IgD-negative memory B cell (primary cell): Measurements from ENCODE around the gene MB21D2. TPM values are rescaled to one million over a fixed set of nuclear protein-coding genes. Genes with fewer than 3 reads are reported as not detected.

Experiments
- H3K27ac Mint-ChIP-seq, 3 donors: one replicate each; pipeline ENCODE4 v1.8.0; 2020 to 2022; ENCODE audit warnings: mild to moderate bottlenecking in 3 of 3, mixed read lengths in 3 of 3, moderate library complexity in 1 of 3
- H3K27me3 Mint-ChIP-seq: one replicate; pipeline ENCODE4 v1.8.0; 2021; ENCODE audit warnings: mixed read lengths
- H3K36me3 Mint-ChIP-seq: one replicate; pipeline ENCODE4 v1.8.0; 2020; ENCODE audit warnings: mild to moderate bottlenecking, mixed read lengths
- H3K4me1 Mint-ChIP-seq, 3 donors: one replicate each; pipeline ENCODE4 v1.8.0; 2020 to 2022; ENCODE audit warnings: mixed read lengths in 3 of 3, mild to moderate bottlenecking in 1 of 3
- H3K4me3 Mint-ChIP-seq, 4 donors: one replicate each; pipeline ENCODE4 v1.8.0; 2020 to 2022; ENCODE audit warnings: mild to moderate bottlenecking in 4 of 4, mixed read lengths in 4 of 4, moderate library complexity in 3 of 4
- H3K9me3 Mint-ChIP-seq, 3 donors: one replicate each; pipeline ENCODE4 v1.8.0; 2020 to 2021; ENCODE audit warnings: mixed read lengths in 3 of 3, mild to moderate bottlenecking in 1 of 3
- polyA plus RNA-seq: library from polyadenylated mRNA; unstranded; fragments of 300-500 nt; fragmentation: Illumina TruSeq; gene quantifications from one replicate; pipeline ENCODE4 v1.2.3, GENCODE V29; 2021

Gene MB21D2
- polyA plus RNA-seq, 1 donor from 2014 or later = not detected

- H3K9me3 Mint-ChIP-seq = no peaks in the 10 kb centered on the region
- H3K4me1 Mint-ChIP-seq = peaks cover 0 to 5% (median 2%) of the 10 kb centered on the region in 3 donors
- no peak overlapping the region for H3K4me3 Mint-ChIP-seq
- H3K36me3 Mint-ChIP-seq = no peaks in the 10 kb centered on the region
- no peak overlapping the region for H3K27ac Mint-ChIP-seq
- no peaks in the 10 kb centered on the region for H3K27me3 Mint-ChIP-seq
Measured at GRCh38 chr3:192930577-192930976, 12.9 kb upstream of the MB21D2 start.

GRCh38 chr3:192929755-192930547, 12.3 kb upstream of the MB21D2 start:
- Mint-ChIP-seq H3K4me3 (no peak overlapping the region), H3K4me1 (peaks cover 0 to 5% (median 2%) of the 10 kb centered on the region in 3 donors), H3K27ac (no peak overlapping the region), H3K27me3 (no peaks in the 10 kb centered on the region), H3K9me3 (no peaks in the 10 kb centered on the region), H3K36me3 (no peaks in the 10 kb centered on the region)

- H3K36me3 Mint-ChIP-seq = no peaks in the 10 kb centered on the region
- no peaks in the 10 kb centered on the region for H3K9me3 Mint-ChIP-seq
- H3K27me3 Mint-ChIP-seq = no peaks in the 10 kb centered on the region
- H3K27ac Mint-ChIP-seq = no peak overlapping the region
- H3K4me1 Mint-ChIP-seq = peaks cover 0 to 5% (median 2%) of the 10 kb centered on the region in 3 donors
- no peak overlapping the region for H3K4me3 Mint-ChIP-seq
Measured at GRCh38 chr3:192929146-192929545, 11.5 kb upstream of the MB21D2 start.

GRCh38 chr3:192928720-192929119, 11.1 kb upstream of the MB21D2 start:
- no peaks in the 10 kb centered on the region for H3K9me3 Mint-ChIP-seq
- no peak overlapping the region for H3K27ac Mint-ChIP-seq
- no peaks in the 10 kb centered on the region for H3K27me3 Mint-ChIP-seq
- peaks cover 0 to 5% (median 2%) of the 10 kb centered on the region in 3 donors for H3K4me1 Mint-ChIP-seq
- H3K36me3 Mint-ChIP-seq = no peaks in the 10 kb centered on the region
- no peak overlapping the region for H3K4me3 Mint-ChIP-seq

GRCh38 chr3:192928016-192928415, 10.4 kb upstream of the MB21D2 start:
- Mint-ChIP-seq H3K4me3 (no peak overlapping the region), H3K27ac (no peak overlapping the region), H3K36me3 (no peaks in the 10 kb centered on the region), H3K9me3 (no peaks in the 10 kb centered on the region), H3K4me1 (peaks cover 0 to 5% (median 2%) of the 10 kb centered on the region in 3 donors), H3K27me3 (no peaks in the 10 kb centered on the region)

- H3K27me3 Mint-ChIP-seq = no peaks in the 10 kb centered on the region
- no peaks in the 10 kb centered on the region for H3K9me3 Mint-ChIP-seq
- peaks cover 0 to 5% (median 2%) of the 10 kb centered on the region in 3 donors for H3K4me1 Mint-ChIP-seq
- no peak overlapping the region for H3K27ac Mint-ChIP-seq
- no peak overlapping the region for H3K4me3 Mint-ChIP-seq
- H3K36me3 Mint-ChIP-seq = no peaks in the 10 kb centered on the region
Measured at GRCh38 chr3:192927016-192927415, 9.4 kb upstream of the MB21D2 start.

GRCh38 chr3:192923731-192924130, 6.1 kb upstream of the MB21D2 start:
- Mint-ChIP-seq H3K9me3 (no peaks in the 10 kb centered on the region), H3K4me3 (no peak overlapping the region), H3K27ac (no peak overlapping the region), H3K27me3 (peaks cover 26% of the 10 kb centered on the region), H3K4me1 (peaks cover 0 to 3% (median 1%) of the 10 kb centered on the region in 3 donors), H3K36me3 (no peaks in the 10 kb centered on the region)

- Mint-ChIP-seq H3K27ac (no peak overlapping the region), H3K36me3 (peaks cover 2% of the 10 kb centered on the region), H3K27me3 (peaks cover 43% of the 10 kb centered on the region), H3K4me1 (peaks cover 6 to 10% (median 6%) of the 10 kb centered on the region in 3 donors), H3K4me3 (no peak overlapping the region), H3K9me3 (no peaks in the 10 kb centered on the region)
Measured at GRCh38 chr3:192921793-192922192, 4.1 kb upstream of the MB21D2 start.

- Mint-ChIP-seq H3K4me1 (peaks cover 6 to 21% (median 8%) of the 10 kb centered on the region in 3 donors), H3K36me3 (peaks cover 2% of the 10 kb centered on the region), H3K27ac (peak overlapping the region in 1 of 3 donors; percentile 63), H3K4me3 (peak overlapping the region in 1 of 4 donors; percentile 23), H3K27me3 (peaks cover 53% of the 10 kb centered on the region), H3K9me3 (no peaks in the 10 kb centered on the region)
Measured at GRCh38 chr3:192920411-192920810, 2.8 kb upstream of the MB21D2 start.

- H3K27ac Mint-ChIP-seq = peak overlapping the region in 1 of 3 donors; percentile 63
- H3K4me3 Mint-ChIP-seq = peak overlapping the region in 1 of 4 donors; percentile 23
- peaks cover 53% of the 10 kb centered on the region for H3K27me3 Mint-ChIP-seq
- peaks cover 2% of the 10 kb centered on the region for H3K36me3 Mint-ChIP-seq
- peaks cover 6 to 24% (median 8%) of the 10 kb centered on the region in 3 donors for H3K4me1 Mint-ChIP-seq
- H3K9me3 Mint-ChIP-seq = no peaks in the 10 kb centered on the region
Measured at GRCh38 chr3:192919901-192920300, 2.2 kb upstream of the MB21D2 start.

- no peaks in the 10 kb centered on the region for H3K9me3 Mint-ChIP-seq
- peaks cover 2% of the 10 kb centered on the region for H3K36me3 Mint-ChIP-seq
- peak overlapping the region; percentile 72 to 99 (median 88) for H3K4me3 Mint-ChIP-seq
- peaks cover 55% of the 10 kb centered on the region for H3K27me3 Mint-ChIP-seq
- H3K4me1 Mint-ChIP-seq = peaks cover 6 to 25% (median 11%) of the 10 kb centered on the region in 3 donors
- no peak overlapping the region for H3K27ac Mint-ChIP-seq
Measured at GRCh38 chr3:192918275-192918588, 576 bp upstream of the MB21D2 start.

GRCh38 chr3:192917028-192917403, 640 bp downstream of the MB21D2 start:
- H3K4me3 Mint-ChIP-seq = peak overlapping the region; percentile 86 to 99 (median 89)
- peak overlapping the region in 1 of 3 donors; percentile 69 for H3K27ac Mint-ChIP-seq
- peaks cover 56% of the 10 kb centered on the region for H3K27me3 Mint-ChIP-seq
- H3K36me3 Mint-ChIP-seq = peaks cover 2% of the 10 kb centered on the region
- H3K4me1 Mint-ChIP-seq = peaks cover 6 to 25% (median 11%) of the 10 kb centered on the region in 3 donors
- H3K9me3 Mint-ChIP-seq = no peaks in the 10 kb centered on the region

- Mint-ChIP-seq H3K4me1 (peaks cover 6 to 25% (median 11%) of the 10 kb centered on the region in 3 donors), H3K27me3 (peaks cover 55% of the 10 kb centered on the region), H3K27ac (no peak overlapping the region), H3K9me3 (no peaks in the 10 kb centered on the region), H3K4me3 (peak overlapping the region; percentile 86 to 99 (median 89)), H3K36me3 (peaks cover 2% of the 10 kb centered on the region)
Measured at GRCh38 chr3:192916371-192917027, 1.2 kb downstream of the MB21D2 start.

- Mint-ChIP-seq H3K4me1 (peaks cover 6 to 25% (median 11%) of the 10 kb centered on the region in 3 donors), H3K27ac (no peak overlapping the region), H3K9me3 (no peaks in the 10 kb centered on the region), H3K27me3 (peaks cover 50% of the 10 kb centered on the region), H3K4me3 (peak overlapping the region in 3 of 4 donors; percentile 3 to 99 (median 92)), H3K36me3 (peaks cover 2% of the 10 kb centered on the region)
Measured at GRCh38 chr3:192915722-192916121, 1.9 kb downstream of the MB21D2 start.

- Mint-ChIP-seq H3K27me3 (peaks cover 46% of the 10 kb centered on the region), H3K4me1 (peaks cover 6 to 25% (median 11%) of the 10 kb centered on the region in 3 donors), H3K9me3 (no peaks in the 10 kb centered on the region), H3K36me3 (peaks cover 2% of the 10 kb centered on the region), H3K4me3 (peak overlapping the region in 1 of 4 donors; percentile 43), H3K27ac (no peak overlapping the region)
Measured at GRCh38 chr3:192915304-192915703, 2.4 kb downstream of the MB21D2 start.
